Measurements from ENCODE around the gene GAS2L1.

DNA sequence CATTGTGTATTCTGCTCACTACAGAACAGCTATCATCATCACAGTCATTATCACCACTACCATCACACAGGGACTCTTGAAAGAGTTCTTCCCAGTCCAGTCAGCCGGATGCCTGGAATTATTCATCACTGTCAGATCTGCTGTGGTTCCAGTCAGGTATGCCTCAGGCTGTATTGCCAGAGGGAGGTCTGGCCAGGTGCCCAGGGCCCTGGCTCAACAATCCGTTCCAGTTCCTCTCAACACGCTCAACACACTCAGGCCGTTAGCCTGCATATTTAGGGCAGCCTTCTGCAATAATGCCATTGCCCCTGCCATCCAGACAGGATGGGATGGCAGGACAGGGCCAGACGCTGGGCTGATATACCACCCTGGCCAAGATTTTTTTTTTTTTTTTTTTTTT lies 37.7 kb downstream of the GAS2L1 start:
- TF ChIP-seq CTCF (conservative IDR thresholded peaks at IDR 0.05; ENCODE audit: low read depth in 2 of 2) (no peak), EZH2phosphoT487 (IDR thresholded peaks at IDR 0.05; ENCODE audit: unreplicated experiment) (no peak), ETS1 (IDR thresholded peaks at IDR 0.05) (no peak), CREB1 (CRISPR knock-in tag; IDR thresholded peaks at IDR 0.05; ENCODE audit: low read depth) (no peak), EZH2 (IDR thresholded peaks at IDR 0.05; ENCODE audit: low read depth, unreplicated experiment) (no peak)
- TF ChIP-seq, protein P1, sequence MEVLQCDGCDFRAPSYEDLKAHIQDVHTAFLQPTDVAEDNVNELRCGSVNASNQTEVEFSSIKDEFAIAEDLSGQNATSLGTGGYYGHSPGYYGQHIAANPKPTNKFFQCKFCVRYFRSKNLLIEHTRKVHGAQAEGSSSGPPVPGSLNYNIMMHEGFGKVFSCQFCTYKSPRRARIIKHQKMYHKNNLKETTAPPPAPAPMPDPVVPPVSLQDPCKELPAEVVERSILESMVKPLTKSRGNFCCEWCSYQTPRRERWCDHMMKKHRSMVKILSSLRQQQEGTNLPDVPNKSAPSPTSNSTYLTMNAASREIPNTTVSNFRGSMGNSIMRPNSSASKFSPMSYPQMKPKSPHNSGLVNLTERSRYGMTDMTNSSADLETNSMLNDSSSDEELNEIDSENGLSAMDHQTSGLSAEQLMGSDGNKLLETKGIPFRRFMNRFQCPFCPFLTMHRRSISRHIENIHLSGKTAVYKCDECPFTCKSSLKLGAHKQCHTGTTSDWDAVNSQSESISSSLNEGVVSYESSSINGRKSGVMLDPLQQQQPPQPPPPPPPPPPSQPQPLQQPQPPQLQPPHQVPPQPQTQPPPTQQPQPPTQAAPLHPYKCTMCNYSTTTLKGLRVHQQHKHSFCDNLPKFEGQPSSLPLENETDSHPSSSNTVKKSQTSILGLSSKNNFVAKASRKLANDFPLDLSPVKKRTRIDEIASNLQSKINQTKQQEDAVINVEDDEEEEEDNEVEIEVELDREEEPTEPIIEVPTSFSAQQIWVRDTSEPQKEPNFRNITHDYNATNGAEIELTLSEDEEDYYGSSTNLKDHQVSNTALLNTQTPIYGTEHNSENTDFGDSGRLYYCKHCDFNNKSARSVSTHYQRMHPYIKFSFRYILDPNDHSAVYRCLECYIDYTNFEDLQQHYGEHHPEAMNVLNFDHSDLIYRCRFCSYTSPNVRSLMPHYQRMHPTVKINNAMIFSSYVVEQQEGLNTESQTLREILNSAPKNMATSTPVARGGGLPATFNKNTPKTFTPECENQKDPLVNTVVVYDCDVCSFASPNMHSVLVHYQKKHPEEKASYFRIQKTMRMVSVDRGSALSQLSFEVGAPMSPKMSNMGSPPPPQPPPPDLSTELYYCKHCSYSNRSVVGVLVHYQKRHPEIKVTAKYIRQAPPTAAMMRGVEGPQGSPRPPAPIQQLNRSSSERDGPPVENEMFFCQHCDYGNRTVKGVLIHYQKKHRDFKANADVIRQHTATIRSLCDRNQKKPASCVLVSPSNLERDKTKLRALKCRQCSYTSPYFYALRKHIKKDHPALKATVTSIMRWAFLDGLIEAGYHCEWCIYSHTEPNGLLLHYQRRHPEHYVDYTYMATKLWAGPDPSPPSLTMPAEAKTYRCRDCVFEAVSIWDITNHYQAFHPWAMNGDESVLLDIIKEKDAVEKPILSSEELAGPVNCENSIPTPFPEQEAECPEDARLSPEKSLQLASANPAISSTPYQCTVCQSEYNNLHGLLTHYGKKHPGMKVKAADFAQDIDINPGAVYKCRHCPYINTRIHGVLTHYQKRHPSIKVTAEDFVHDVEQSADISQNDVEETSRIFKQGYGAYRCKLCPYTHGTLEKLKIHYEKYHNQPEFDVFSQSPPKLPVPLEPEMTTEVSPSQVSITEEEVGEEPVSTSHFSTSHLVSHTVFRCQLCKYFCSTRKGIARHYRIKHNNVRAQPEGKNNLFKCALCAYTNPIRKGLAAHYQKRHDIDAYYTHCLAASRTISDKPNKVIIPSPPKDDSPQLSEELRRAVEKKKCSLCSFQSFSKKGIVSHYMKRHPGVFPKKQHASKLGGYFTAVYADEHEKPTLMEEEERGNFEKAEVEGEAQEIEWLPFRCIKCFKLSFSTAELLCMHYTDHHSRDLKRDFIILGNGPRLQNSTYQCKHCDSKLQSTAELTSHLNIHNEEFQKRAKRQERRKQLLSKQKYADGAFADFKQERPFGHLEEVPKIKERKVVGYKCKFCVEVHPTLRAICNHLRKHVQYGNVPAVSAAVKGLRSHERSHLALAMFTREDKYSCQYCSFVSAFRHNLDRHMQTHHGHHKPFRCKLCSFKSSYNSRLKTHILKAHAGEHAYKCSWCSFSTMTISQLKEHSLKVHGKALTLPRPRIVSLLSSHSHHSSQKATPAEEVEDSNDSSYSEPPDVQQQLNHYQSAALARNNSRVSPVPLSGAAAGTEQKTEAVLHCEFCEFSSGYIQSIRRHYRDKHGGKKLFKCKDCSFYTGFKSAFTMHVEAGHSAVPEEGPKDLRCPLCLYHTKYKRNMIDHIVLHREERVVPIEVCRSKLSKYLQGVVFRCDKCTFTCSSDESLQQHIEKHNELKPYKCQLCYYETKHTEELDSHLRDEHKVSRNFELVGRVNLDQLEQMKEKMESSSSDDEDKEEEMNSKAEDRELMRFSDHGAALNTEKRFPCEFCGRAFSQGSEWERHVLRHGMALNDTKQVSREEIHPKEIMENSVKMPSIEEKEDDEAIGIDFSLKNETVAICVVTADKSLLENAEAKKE (CRISPR knock-in tag; IDR thresholded peaks at IDR 0.05): no peak
- TF ChIP-seq, protein P2, sequence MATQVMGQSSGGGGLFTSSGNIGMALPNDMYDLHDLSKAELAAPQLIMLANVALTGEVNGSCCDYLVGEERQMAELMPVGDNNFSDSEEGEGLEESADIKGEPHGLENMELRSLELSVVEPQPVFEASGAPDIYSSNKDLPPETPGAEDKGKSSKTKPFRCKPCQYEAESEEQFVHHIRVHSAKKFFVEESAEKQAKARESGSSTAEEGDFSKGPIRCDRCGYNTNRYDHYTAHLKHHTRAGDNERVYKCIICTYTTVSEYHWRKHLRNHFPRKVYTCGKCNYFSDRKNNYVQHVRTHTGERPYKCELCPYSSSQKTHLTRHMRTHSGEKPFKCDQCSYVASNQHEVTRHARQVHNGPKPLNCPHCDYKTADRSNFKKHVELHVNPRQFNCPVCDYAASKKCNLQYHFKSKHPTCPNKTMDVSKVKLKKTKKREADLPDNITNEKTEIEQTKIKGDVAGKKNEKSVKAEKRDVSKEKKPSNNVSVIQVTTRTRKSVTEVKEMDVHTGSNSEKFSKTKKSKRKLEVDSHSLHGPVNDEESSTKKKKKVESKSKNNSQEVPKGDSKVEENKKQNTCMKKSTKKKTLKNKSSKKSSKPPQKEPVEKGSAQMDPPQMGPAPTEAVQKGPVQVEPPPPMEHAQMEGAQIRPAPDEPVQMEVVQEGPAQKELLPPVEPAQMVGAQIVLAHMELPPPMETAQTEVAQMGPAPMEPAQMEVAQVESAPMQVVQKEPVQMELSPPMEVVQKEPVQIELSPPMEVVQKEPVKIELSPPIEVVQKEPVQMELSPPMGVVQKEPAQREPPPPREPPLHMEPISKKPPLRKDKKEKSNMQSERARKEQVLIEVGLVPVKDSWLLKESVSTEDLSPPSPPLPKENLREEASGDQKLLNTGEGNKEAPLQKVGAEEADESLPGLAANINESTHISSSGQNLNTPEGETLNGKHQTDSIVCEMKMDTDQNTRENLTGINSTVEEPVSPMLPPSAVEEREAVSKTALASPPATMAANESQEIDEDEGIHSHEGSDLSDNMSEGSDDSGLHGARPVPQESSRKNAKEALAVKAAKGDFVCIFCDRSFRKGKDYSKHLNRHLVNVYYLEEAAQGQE (IDR thresholded peaks at IDR 0.05; ENCODE audit: unreplicated experiment): no peak

All from GM23338 (cell line).